NCI-H1436 treated with DMSO at 0.1 percent for 48 hours (cell line): Measurements from ENCODE around the gene NSMCE3.

Experiments used
- DNase-seq: peaks from one replicate; lab custom pipeline; 2025; lab: John Stamatoyannopoulos, UW

NSMCE3 gene

DNA sequence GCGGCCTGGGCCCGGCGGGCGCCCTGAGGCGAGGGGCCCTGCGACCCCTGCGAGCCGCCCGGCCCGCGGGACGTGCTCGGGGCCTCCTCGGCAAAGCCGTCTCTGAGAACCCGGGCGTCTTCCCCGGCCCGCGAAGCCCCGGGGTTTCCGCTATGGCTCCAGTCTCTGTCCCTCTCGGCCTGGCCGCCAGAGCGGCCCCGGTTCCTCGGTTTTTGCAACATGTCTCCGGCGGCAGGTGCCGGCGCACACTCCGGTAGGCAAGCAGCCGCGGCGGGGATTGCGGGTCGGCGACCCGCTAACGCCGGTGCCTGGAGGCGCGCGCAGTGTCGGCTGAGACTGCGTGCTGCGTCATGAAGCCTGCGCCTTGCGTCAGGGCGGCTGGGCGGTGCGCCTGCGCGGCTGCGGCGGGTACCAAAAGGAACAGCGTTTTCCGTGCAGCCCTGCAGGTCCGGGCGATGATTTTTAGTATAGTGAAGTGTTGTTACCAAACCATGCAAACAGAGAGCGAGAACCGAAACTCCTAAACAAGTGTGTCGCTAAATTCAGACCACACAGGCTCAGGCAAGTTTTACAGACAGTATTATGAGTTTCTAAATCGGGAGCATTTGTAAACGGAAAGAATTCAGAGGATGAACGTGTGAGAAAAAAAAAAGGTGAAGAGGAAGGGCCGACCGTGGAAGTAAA lies at the start of gene NSMCE3:
Gene NSMCE3 (minus strand): TSS at position 338 of the 684 bp plus-strand sequence. CDS start 117 bp downstream, at position 221.
- peak; percentile 23 for DNase-seq

DNA sequence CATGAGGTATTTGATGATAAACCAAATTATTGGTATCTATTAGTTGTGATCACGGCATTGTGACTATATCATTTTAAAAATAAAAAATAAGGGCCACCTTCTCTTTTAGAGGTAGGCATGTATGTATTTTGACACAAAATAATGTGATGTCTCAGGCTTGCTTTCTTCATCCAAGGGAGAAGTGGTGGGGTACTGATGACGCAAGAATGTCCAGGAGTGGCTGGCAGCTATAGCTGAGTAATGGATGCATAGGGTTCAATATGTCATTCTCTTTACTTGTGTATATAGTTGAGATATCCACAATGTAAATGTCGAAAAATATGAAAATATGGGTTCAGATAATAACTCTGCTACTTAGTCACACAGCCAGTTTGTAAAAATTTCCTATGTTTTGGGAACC lies 46.8 kb upstream of the NSMCE3 start:
- no peak for DNase-seq

- DNase-seq, result no peak
These were observed 42.8 kb upstream of the NSMCE3 start for GRCh38 chr15:29312387-29312786.

- no peak for DNase-seq
These were observed 42.1 kb upstream of the NSMCE3 start for GRCh38 chr15:29311696-29312095.

DNA sequence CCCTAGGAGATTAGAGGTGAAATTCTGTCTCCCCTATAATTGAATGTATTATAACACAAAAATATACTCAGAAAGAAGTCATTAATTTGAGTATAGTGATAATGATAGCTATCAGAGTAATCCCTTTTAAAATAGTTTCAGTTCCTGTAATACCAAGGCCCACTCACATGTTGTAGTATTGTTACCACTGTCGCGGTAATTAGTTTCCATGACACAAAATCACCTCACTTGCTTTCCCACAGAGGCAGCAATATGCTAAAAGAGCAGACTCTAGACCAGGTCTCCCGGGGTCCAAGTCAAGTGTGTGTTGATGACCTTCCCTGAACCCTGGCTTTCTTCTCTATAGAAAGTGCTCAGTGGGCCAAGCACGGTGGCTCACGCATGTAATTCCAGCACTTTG lies 39.5 kb upstream of the NSMCE3 start:
- no peak for DNase-seq

DNA sequence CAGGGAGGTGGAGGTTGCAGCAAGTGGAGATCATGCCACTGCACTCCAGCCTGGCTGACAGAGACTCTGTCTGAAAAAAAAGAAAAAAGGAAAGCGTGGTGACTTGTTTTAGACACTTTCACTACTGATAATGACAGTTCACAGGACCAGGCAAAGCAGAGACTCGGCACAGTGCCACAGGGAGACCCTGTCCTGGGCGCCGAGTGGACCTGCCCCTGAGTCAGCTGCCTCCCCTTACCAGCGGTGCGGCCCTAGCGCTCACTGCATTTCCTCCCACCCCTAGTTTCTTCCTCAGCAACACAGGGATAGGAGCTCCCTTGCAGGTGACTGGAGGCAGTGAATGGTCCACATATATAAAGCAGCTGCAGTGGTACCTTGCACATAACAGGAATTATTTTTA lies 38.7 kb upstream of the NSMCE3 start:
- no peak for DNase-seq

GRCh38 chr15:29305556-29305955 lies 35.9 kb upstream of the NSMCE3 start:
- no peak for DNase-seq

DNA sequence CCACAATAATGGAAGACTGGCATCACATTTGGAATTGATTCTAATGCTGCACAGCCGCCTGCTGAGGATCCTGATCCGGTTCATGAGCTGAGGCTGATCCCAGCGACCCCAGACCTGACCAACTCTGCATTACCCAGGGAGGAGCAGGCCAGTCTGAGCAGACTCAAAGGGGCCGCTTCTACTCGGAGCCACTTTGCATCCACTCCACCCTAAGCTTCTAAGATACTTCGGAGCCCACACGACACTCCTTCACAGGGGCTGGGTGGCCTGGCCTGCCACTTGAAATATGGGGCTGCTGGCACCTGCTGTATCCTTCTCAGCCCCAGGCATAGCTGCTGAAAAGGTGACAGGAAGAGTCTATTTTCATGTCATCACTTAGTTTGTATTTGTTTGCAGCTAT lies 33.2 kb upstream of the NSMCE3 start:
- DNase-seq, result no peak

DNA sequence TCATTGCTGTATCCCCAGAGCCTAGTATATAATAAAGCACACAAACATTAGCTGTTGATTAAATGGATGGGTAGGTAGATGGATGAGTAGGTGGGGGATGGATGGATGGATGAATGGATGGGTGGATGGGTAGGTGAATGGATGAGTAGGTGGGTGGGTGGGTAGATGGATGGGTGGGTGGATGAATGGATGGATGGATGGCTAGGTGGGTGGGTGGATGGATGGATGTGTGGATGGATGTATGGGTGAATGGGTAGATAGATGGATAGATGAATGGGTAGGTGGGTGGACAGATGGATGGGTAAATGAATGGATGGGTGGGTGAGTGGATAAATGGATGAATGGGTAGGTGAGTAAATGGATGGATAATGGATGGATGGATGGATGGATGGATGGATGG lies 30.2 kb upstream of the NSMCE3 start:
- DNase-seq, result no peak

DNA sequence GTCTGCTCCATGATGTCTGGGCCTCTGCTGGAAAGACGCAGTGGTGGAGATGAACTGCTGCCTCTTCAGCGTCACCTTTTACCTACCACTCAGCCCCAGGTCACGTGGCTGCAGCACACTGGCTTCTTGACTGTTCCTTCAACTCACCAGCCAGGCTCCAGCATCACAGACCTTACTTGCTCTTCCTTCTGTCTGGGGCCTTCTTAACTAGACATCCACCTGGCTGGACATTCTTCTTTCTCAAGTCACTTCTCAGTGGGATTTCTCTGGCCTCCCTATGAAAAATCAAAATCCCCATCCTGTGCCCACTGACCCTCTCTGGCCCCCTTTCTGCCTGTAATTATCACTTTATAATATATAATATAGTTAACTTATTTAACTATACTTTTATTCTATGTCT lies 29.7 kb upstream of the NSMCE3 start:
- no peak for DNase-seq

- DNase-seq, result no peak
These were observed 25.2 kb upstream of the NSMCE3 start for GRCh38 chr15:29294732-29295325.

DNA sequence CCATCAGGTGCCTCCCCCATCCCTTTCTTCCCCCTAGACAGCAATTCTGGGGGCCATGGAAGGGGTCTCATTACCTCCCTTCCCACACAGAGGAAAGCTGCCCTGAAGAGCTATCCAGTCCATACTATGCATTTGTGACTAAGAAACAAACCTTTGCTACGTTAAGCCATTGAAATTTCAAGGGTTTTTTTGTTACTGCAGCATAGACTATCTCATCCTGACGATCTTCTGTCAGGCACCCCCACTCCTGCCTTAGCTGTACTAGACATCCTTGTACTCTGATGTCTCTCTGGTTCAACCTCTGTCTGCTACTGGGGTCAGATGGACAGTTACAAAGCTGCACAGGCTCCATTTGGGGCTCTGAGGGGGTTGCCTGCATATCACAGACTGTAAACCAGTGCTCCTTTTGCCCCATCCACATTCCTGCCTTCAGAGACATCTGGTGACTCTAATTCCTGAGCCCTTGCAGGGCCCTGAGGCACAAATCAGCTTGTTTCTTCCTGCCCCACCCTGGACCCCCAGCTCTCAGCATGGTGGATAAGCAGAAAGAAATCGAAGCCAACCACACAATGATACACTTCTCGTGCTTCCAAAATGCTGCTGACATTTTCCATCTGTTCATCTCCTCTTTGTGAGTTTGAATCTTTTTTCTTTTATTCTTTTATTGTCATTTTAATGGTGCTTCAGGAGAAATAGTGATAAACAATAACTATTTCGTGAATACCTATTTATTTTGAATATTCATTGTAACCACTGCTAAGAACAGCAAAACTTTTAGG lies 21.6 kb upstream of the NSMCE3 start:
- DNase-seq, result no peak

GRCh38 chr15:29289173-29289572 lies 19.6 kb upstream of the NSMCE3 start:
- no peak for DNase-seq

- DNase-seq, result no peak
These were observed 15.8 kb upstream of the NSMCE3 start for GRCh38 chr15:29285386-29285785.

GRCh38 chr15:29283381-29283780 lies 13.8 kb upstream of the NSMCE3 start:
- no peak for DNase-seq

GRCh38 chr15:29280514-29280913 lies 10.9 kb upstream of the NSMCE3 start:
- DNase-seq, result no peak

GRCh38 chr15:29278436-29279105 lies 8.9 kb upstream of the NSMCE3 start:
- no peak for DNase-seq

DNA sequence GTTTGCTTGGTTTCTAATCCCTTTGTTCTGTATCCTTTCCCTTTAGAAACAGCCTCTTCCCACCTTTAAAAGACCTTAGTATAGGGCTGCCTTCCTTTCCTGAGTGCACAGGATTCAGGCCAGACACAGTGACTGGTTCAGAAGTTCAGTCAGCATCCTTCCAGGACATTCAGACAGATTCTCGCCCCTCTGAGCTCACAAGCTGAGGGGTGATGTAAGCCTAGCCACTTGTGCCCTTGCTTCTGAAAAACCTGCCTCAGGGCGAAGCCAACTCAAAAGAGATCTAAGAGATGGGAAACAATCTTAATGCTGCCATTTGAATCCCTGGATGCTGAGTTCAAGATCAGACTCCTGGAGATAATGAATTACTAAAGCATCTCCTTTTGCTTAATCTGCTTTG lies 6.7 kb upstream of the NSMCE3 start:
- no peak for DNase-seq

DNA sequence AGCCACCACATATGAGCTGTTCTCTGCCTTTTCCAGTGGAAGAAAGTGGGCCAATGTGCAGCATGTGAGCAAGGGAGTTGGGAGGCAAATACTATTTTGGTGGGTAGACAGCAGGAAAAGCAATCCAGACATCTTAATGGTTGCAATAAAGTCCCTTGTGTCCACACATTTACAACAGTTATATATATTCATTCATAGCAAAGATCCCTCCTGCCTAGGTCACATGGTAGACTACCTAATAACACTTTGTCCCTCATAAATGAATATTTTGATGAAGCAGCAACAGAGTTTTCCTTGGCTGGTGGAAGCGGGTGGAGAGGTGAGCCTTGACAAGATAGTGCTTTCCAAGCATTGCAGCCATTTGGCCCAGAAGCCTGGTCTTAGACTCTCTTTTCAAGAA lies 6.2 kb upstream of the NSMCE3 start:
- no peak for DNase-seq

GRCh38 chr15:29274946-29275345 lies 5.3 kb upstream of the NSMCE3 start:
- DNase-seq, result no peak

- no peak for DNase-seq
These were observed 2.6 kb upstream of the NSMCE3 start for GRCh38 chr15:29272219-29272618.

DNA sequence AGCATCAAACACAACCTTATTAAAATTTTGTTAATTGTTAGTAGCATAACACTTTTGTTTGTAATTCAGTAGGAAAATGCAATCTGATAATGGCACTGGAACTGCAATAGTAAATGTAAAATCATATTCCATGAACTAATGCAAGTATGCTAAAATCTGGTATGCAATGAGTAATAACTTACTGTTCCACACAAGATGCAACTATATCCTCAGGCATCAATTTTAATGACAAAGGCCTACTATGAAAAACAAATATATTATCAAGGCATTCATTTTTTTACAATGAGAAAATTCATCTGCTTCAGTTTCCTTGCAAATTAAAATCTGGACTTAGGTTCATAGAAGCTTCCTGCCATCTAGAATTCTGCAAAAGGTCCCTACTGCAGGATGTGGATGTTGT lies 1.4 kb upstream of the NSMCE3 start:
- DNase-seq, result no peak
